GM19328 (cell line): ENCODE data around the gene GTPBP2.
"Not testable (repeated sequence)": the region's sequence is repeated elsewhere in the genome, so short reads cannot be mapped to it uniquely, and the experiment has no call there.

ENCODE experiments used
- ATAC-seq: cut with Tn5 transposase; IDR thresholded peaks from one replicate; pipeline ENCODE4 v1.9.1; 2021; ENCODE audit warnings: mild to moderate bottlenecking, moderate library complexity; ENCODE audit not compliant: unreplicated experiment

The GTPBP2 gene

GRCh38 chr6:43624786-43625288, 4.2 kb downstream of the GTPBP2 start:
- no peak for ATAC-seq

GRCh38 chr6:43623880-43624785, 4.9 kb downstream of the GTPBP2 start:
- no peak for ATAC-seq

- no peak for ATAC-seq
Observed at GRCh38 chr6:43622541-43622940, 6.5 kb downstream of the GTPBP2 start.

GRCh38 chr6:43621836-43622180, 7.3 kb downstream of the GTPBP2 start:
- no peak for ATAC-seq

DNA sequence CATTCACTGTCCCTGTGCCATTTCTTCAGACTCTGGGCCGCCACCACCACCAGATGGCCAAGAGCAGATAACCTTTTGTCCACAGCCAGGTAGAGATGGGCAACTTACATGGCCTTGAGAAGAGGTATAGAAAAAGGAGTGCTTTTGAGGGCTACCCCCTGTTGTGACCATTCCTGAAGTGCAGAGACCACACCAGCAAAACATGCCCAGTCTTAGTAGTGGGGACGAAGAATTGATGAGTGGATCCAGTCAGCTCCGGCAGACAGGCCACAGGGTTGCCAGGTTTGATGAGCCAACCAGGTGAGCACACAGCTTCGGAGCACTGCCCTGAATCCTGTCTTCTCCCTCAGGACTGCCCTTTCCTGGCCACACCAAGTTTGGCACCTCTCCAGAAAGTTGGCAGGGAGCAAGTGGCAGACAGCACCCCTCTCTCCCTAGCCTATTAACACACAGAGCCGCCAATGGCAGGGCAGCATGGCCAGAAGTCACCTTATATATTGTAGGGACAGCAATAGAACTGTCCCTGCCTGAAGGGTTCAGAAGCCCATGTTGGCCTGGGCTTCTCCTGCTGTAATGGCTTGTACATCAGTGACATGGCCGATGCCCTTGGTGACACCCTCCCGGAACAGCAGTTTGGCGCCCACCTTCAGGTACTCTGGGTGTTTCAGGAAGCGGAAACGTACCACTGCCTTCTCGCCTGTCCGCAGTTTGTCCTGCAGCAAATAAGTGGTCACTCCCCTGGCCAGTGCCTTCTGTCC, 7.8 kb downstream of the GTPBP2 start:
- no peak for ATAC-seq

DNA sequence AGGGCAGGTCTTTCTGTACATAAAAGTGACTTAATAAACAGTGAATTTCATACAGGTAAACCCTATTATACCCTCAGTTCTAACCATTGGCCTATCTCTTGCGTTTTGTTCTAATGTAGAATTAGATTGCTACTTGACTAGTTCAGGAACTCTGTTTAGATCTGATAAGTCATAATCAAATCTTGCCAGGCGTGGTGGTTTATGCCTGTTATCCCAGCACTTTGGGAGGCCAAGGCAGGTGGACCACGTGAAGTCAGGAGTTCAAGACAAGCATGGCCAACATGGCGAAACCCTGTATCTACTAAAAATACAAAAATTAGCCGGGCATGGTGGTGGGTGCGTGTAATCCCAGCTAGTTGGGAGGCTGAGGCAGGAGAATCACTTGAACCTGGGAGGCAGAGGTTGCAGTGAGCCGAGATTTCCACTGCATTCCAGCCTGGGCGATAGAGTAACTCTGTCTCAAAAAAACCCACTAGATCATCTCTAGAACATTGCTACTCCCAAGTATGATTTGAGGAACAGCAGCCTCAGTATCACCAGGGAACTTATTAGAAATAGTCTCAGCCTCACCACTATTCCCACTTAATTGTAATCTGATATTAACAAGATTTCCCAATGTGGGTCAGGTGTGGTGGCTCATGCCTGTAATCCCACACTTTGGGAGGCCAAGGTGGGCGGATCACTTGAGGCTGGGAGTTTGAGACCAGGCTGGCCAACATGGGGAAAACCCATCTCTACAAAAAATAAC, 12.2 kb downstream of the GTPBP2 start:
- no peak for ATAC-seq

DNA sequence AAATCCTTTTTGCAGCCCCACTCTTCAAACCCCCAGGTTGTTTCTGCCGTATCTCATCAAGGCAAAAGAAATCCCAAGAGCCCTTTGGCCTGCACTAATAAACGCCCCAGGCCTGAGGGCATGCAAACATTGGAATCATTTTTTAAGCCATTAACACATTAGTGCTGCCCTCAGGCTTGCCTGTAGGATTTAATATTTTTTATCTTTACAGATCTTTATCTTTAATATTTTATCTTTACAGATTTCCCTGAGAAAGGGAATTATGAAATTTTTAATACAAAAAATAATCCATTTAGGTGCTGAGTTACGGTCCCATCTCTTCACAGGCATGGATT, 14.7 kb downstream of the GTPBP2 start:
- ATAC-seq: no peak

DNA sequence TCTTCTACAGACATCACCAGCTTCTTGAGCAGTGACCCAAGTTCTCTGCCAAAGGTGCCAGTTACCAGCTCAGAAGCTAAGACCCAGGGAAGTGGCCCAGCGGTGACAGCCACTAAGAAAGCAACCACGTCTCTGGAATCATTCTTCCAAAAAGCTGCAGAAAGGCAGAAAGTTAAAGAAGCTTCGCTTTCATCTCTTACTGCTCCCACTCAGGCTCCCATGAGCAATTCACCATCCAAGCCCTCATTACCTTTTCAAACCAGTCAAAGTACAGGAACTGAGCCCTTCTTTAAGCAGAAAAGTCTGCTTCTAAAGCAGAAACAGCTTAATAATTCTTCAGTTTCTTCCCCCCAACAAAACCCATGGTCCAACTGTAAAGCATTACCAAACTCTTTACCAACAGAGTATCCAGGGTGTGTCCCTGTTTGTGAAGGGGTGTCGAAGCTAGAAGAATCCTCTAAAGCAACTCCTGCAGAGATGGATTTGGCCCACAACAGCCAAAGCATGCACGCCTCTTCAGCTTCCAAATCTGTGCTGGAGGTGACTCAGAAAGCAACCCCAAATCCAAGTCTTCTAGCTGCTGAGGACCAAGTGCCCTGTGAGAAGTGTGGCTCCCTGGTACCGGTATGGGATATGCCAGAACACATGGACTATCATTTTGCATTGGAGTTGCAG, 15.2 kb downstream of the GTPBP2 start:
- ATAC-seq: no peak

- ATAC-seq: no peak
Observed at GRCh38 chr6:43610431-43610830, 18.6 kb downstream of the GTPBP2 start.

DNA sequence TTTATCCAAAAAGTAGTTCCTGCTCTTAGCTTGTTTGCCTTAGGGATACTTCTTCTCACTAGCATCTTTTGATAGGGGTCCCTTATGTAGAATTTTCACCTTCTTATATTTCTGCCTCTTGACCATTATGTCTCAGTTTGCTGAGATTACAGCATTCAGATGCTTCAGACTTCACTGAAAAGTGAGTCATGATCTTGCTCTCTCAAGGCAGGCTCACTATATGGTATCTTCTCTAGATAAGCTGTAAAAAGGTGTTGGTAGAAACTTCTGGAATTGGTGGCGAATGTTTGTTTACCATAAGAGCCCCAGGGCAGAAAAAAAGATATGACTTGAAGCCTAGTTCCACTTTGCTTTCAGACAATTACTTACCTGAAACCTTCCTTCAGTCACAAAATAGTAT, 19.7 kb downstream of the GTPBP2 start:
- ATAC-seq: no peak

DNA sequence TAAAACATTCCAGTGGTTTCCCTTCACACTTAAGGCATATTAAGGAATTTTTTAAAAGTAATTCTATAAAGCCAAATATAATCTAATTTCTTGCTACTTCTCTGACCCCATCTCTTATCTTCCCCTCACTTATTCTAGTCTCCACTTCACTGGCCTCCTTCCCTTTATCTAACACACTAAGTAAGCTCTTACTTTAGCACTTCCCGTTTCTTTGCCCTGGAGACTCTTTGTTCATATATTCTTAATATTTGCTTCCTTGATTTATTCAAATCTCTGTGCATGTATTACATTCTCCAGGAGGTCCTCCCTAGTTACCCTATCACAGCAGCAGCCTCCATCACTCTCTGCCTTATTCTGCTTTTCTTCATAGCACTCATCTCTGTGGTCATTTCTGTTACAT, 20.3 kb downstream of the GTPBP2 start:
- no peak for ATAC-seq

GRCh38 chr6:43608310-43608763, 20.7 kb downstream of the GTPBP2 start:
- ATAC-seq: no peak

DNA sequence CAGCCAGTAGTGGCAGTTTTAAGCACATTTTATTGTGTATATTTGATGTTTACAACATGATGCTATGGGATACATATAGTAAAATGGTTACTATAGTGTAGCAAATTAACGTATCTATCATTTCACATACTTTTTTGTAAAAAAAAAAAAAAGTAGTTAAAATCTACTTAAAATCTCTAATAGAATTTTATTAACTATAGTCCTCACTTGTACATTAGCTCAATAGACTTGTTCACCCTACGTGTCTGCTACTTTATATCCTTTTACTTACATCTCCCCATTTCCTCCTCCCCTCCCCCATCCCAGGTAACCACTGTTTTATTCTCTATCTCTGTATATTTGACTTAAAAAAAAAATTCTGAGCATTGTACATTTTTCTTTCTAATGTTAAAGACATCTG, 23.0 kb downstream of the GTPBP2 start:
- ATAC-seq: no peak

GRCh38 chr6:43604174-43604573, 24.9 kb downstream of the GTPBP2 start:
- no peak for ATAC-seq

GRCh38 chr6:43600595-43600994, 28.5 kb downstream of the GTPBP2 start:
- no peak for ATAC-seq

GRCh38 chr6:43593938-43594337, 35.1 kb downstream of the GTPBP2 start:
- ATAC-seq: no peak

DNA sequence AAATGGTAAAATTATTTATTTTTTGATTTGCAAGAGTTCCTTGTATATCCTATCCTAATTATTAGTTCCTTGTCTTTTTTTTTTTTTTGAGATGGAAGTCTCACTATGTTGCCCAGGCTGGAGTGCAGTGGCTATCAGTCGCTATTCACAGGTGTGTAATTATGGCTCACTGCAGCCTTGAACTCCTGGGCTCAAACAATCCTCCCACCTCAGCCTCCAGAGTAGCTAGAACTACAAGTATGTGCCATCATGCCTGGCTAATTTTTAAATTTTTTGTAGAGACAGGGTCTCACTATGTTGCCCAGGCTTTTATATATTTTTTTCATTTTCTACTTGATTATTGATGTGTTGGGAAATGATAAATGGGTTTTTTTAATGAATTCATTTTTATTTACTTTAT, 39.5 kb downstream of the GTPBP2 start:
- not testable (repeated sequence) for ATAC-seq

DNA sequence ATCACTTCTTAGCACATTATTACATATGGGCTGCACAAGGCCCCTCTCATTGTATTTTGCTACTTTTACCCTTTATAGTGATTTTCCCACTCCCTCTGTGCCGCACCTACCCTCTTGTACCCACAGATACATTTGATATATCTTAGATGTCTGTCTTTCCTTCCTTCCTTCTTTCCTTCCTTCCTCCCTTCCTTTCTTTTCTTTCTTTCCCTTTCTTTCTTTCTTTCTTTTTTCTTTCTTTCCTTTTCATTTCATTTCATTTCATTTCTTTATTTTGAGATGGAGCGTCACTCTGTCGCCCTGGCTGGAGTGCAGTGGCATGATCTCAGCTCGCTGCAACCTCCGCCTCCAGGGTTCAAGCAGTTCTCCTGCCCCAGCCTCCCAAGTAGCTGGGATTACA, 40.9 kb downstream of the GTPBP2 start:
- ATAC-seq: no peak

GRCh38 chr6:43584892-43585570, 44.0 kb downstream of the GTPBP2 start:
- no peak for ATAC-seq

DNA sequence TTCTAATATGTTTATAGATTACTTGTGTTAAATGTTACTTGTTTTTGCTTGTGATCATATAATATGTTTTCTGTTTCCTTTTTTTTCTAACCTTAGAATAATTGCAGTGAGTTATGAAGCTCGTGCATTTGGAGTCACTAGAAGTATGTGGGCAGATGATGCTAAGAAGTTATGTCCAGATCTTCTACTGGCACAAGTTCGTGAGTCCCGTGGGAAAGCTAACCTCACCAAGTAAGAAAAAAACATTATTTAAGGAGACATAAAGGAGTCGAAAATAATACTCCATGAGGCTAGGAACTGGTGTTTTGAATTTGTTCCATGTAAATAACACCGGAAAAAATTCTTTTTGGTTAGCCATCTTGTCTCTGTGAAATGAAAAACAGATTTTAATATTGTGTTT, 46.2 kb downstream of the GTPBP2 start:
- no peak for ATAC-seq
